ENCODE data around the gene DNMT3L. TPM values are rescaled to one million over a fixed set of nuclear protein-coding genes. Genes with fewer than 3 reads are reported as not detected.
"Not testable (repeated sequence)": the region's sequence is repeated elsewhere in the genome, so short reads cannot be mapped to it uniquely, and the experiment has no call there.

DNMT3L gene
- total RNA-seq, 4 donors from 2014 or later: not detected

GRCh38 chr21:44285138-44285992, 23.7 kb upstream of the DNMT3L start, which contains the start of gene AIRE:
Gene AIRE, plus strand, starts transcription at chr21:44285876. Its CDS starts 131 bp downstream, at chr21:44286007.
- TF ChIP-seq CTCF (IDR thresholded peaks at IDR 0.05) (no peak), POLR2A (IDR thresholded peaks at IDR 0.05) (no peak)
- no peak for DNase-seq
- peak within 1 kb of the TSS in 2 of 4 donors; percentile 16 to 29 for H3K4me3 ChIP-seq

DNA sequence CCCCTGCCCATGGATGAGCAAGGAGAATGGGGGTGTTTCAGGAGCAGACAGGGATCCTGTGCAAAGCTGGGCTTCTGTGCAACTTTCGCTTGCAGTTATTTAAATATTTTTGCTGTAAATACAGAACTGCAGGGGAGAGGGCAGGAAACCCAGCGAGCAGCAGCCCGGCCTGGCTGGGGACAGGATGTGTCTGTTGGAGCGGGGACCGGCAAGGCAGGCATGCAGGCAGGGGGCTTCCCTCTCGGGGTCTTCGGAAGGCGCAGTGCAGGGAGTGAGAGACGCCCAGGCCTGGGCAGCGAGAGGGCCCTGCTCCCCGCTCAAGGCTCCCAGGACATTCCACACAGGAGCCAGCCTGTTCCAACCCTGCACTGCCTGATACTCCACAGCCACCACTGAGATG, 22.3 kb upstream of the DNMT3L start:
- no peaks in the 10 kb centered on the region for H3K9me3 ChIP-seq
- no peaks in the 10 kb centered on the region for H3K27me3 ChIP-seq
- no peak overlapping the region for H3K27ac ChIP-seq
- peaks cover 0 to 8% (median 0%) of the 10 kb centered on the region in 4 donors for H3K4me1 ChIP-seq
- TF ChIP-seq CTCF (IDR thresholded peaks at IDR 0.05): no peak
- no peak for TF ChIP-seq POLR2A (IDR thresholded peaks at IDR 0.05)
- no peak overlapping the region for H3K4me3 ChIP-seq
- H3K36me3 ChIP-seq: no peaks in the 10 kb centered on the region
- no peak for DNase-seq

More at GRCh38 chr21:44285138-44285992, 23.7 kb upstream of the DNMT3L start, which contains the start of gene AIRE:
- no peaks in the 10 kb centered on the region for H3K36me3 ChIP-seq
- H3K9me3 ChIP-seq: no peaks in the 10 kb centered on the region
- H3K27ac ChIP-seq: no peak within 1 kb of the TSS
- no peaks in the 10 kb centered on the region for H3K27me3 ChIP-seq
- H3K4me1 ChIP-seq: peaks cover 0 to 8% (median 0%) of the 10 kb centered on the region in 4 donors

GRCh38 chr21:44283211-44283785, 21.6 kb upstream of the DNMT3L start:
- H3K36me3 ChIP-seq, DNase-seq, H3K4me1 ChIP-seq, H3K4me3 ChIP-seq, H3K27me3 ChIP-seq, H3K27ac ChIP-seq, H3K9me3 ChIP-seq: not testable (repeated sequence)

DNA sequence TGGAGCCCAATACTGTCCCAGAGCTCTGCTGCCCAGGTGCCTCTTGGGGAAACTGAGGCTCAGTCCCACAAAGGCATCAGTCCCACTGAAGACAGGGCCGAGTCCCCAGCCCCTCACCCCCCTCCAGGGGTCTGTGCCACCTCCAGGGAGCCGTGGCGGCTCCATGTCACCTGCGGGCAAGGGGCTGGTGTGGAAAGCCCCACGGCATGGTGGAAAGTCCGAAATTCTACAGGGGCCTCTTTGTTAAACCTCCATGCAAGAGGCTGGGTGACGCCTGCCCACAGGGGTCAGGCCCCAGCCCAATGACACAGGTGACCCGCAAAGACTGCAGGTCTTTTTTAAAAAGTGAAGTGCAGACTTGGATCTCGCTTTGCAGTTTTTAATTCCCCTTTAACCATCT, 20.7 kb upstream of the DNMT3L start:
- no peaks in the 10 kb centered on the region for H3K27me3 ChIP-seq
- H3K4me3 ChIP-seq: no peak overlapping the region
- H3K9me3 ChIP-seq: no peaks in the 10 kb centered on the region
- H3K36me3 ChIP-seq: no peaks in the 10 kb centered on the region
- no peak overlapping the region for H3K27ac ChIP-seq
- peaks cover 0 to 8% (median 0%) of the 10 kb centered on the region in 4 donors for H3K4me1 ChIP-seq
- DNase-seq: no peak
- no peak for TF ChIP-seq POLR2A (IDR thresholded peaks at IDR 0.05)
- no peak for TF ChIP-seq CTCF (IDR thresholded peaks at IDR 0.05)

DNA sequence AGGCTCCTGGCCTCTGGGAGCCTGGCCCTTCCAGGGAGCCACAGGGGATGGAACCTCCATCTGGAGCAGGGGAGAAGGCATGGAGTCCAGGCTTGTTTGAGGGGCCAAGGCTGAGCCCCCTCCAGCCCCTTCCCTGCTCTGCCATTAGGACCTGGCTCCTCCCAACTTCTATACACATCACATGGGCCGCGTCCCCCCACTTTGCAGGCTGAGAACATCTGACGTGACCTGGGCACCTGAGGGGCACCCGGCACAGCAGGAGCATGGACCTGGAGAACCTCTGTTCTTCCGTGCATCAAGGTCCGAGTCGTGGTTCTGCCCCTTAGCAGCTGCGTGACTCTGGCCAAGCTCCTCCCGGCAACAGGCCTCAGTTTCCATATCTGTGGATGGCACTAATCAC, 20.1 kb upstream of the DNMT3L start:
- Histone ChIP-seq H3K9me3 (no peaks in the 10 kb centered on the region), H3K27ac (no peak overlapping the region), H3K4me1 (peaks cover 0 to 8% (median 0%) of the 10 kb centered on the region in 4 donors), H3K36me3 (no peaks in the 10 kb centered on the region), H3K27me3 (no peaks in the 10 kb centered on the region), H3K4me3 (no peak overlapping the region)
- no peak for DNase-seq
- TF ChIP-seq CTCF (IDR thresholded peaks at IDR 0.05) (no peak), POLR2A (IDR thresholded peaks at IDR 0.05) (no peak)

Data from Peyer's patch (tissue), 4 donors.